Suprapubic skin (tissue), 4 donors: Measurements from ENCODE around the gene ADARB1. TPM values are rescaled to one million over a fixed set of nuclear protein-coding genes. Genes with fewer than 3 reads are reported as not detected.

Experiments
- DNase-seq, 2 donors: peaks; one replicate each; pipeline ENCODE4 v3.0.0-alpha.2; 2019; ENCODE audit warnings: low spot score in 2 of 2
- H3K27ac ChIP-seq: fragments of 200-600 bp; sonication (generic); one replicate; pipeline ENCODE4 v1.5.1; 2019
- H3K27me3 ChIP-seq: fragments of 200-600 bp; sonication (generic); one replicate; pipeline ENCODE4 v1.5.1; 2019
- H3K36me3 ChIP-seq: fragments of 200-600 bp; sonication (generic); one replicate; pipeline ENCODE4 v1.5.1; 2019
- H3K4me1 ChIP-seq: fragments of 200-600 bp; sonication (generic); one replicate; pipeline ENCODE4 v1.5.1; 2019
- H3K4me3 ChIP-seq: fragments of 200-600 bp; sonication (generic); one replicate; pipeline ENCODE4 v1.5.1; 2019; ENCODE audit warnings: mild to moderate bottlenecking
- H3K9me3 ChIP-seq: fragments of 200-600 bp; sonication (generic); one replicate; pipeline ENCODE4 v1.5.1; 2019
- EP300 ChIP-seq: sonication (generic); formaldehyde crosslinking; IDR thresholded peaks from one replicate; pipeline ENCODE4 v1.6.1; 2017; ENCODE audit warnings: antibody characterized with exemption
- POLR2A ChIP-seq, 2 donors: fragments of 450-650 bp; IDR thresholded peaks; one replicate each; pipeline ENCODE4 v1.6.1; 2017; ENCODE audit warnings: antibody characterized with exemption in 2 of 2, mild to moderate bottlenecking in 2 of 2, moderate library complexity in 2 of 2
- POLR2AphosphoS5 ChIP-seq, 3 donors: sonication (generic); formaldehyde crosslinking; IDR thresholded peaks; one replicate each; pipeline ENCODE4 v1.6.1; 2017; ENCODE audit warnings: antibody characterized with exemption in 3 of 3
- WGBS: methylation state at CpG from one replicate; pipeline ENCODE4 v1.1.5; 2018; 5-methylcytosine and 5-hydroxymethylcytosine counted together
- total RNA-seq, 4 donors: library from RNA; depleted of rRNA; stranded (reverse); fragments of >200 nt; gene quantifications; one replicate each; pipeline ENCODE4 v1.1.0, GENCODE V29; 2016
- TF ChIP-seq, protein P1 (sequence below), 2 donors: fragments of 200-600 bp in 1 of 2; fragments of 450-650 bp in 1 of 2; sonication (generic) in 1 of 2; IDR thresholded peaks; one replicate each; pipeline ENCODE4 v1.5.1; 2016 to 2019; ENCODE audit warnings: antibody characterized with exemption in 2 of 2, mild to moderate bottlenecking in 1 of 2, moderate library complexity in 1 of 2

ADARB1 gene
- total RNA-seq, 4 donors from 2014 or later: 13.2 to 23.6 (median 20.3) TPM

GRCh38 chr21:45161038-45161945 lies 86.9 kb downstream of the ADARB1 start:
- 79% methylated on average over 16 of the region's 18 CpGs for WGBS

DNA sequence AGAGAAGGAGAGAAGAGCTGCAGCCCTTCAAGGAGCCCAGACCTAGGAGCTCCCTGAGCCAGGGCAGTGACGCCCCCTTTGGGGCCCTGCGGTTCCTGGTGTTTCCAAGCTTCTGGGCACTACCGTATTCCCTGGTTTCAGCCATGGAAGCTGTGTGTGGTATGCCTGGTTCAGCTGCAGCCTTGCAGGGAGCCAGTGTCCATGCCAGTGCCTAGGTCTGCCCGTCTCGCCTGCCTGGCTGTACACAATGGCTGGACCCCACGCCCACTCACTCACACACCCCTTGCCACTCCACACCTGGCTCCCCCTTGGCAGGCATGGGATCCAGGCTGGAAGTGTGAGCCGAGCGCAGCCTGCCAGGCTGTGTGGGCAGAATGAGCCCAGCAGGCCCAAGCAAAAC lies 87.7 kb downstream of the ADARB1 start:
- Histone ChIP-seq H3K36me3 (no peaks in the 10 kb centered on the region), H3K4me1 (peaks cover 9% of the 10 kb centered on the region), H3K4me3 (no peak overlapping the region), H3K27me3 (no peaks in the 10 kb centered on the region), H3K9me3 (no peaks in the 10 kb centered on the region), H3K27ac (no peak overlapping the region)
- TF ChIP-seq POLR2A (IDR thresholded peaks at IDR 0.05) (no peak), EP300 (no peak), POLR2AphosphoS5 (IDR thresholded peaks at IDR 0.05) (no peak)
- TF ChIP-seq, protein P1, sequence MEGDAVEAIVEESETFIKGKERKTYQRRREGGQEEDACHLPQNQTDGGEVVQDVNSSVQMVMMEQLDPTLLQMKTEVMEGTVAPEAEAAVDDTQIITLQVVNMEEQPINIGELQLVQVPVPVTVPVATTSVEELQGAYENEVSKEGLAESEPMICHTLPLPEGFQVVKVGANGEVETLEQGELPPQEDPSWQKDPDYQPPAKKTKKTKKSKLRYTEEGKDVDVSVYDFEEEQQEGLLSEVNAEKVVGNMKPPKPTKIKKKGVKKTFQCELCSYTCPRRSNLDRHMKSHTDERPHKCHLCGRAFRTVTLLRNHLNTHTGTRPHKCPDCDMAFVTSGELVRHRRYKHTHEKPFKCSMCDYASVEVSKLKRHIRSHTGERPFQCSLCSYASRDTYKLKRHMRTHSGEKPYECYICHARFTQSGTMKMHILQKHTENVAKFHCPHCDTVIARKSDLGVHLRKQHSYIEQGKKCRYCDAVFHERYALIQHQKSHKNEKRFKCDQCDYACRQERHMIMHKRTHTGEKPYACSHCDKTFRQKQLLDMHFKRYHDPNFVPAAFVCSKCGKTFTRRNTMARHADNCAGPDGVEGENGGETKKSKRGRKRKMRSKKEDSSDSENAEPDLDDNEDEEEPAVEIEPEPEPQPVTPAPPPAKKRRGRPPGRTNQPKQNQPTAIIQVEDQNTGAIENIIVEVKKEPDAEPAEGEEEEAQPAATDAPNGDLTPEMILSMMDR (IDR thresholded peaks at IDR 0.05): no peak
- WGBS: 86% methylated on average over 5 of the region's 8 CpGs
- no peak for DNase-seq

More at GRCh38 chr21:45161038-45161945, 86.9 kb downstream of the ADARB1 start:
- DNase-seq: no peak
- no peaks in the 10 kb centered on the region for H3K9me3 ChIP-seq
- H3K4me1 ChIP-seq: peaks cover 5% of the 10 kb centered on the region
- H3K4me3 ChIP-seq: no peak overlapping the region
- H3K27me3 ChIP-seq: no peaks in the 10 kb centered on the region
- no peaks in the 10 kb centered on the region for H3K36me3 ChIP-seq
- H3K27ac ChIP-seq: no peak overlapping the region
- no peak for TF ChIP-seq EP300
- TF ChIP-seq, protein P1 (IDR thresholded peaks at IDR 0.05): no peak
- no peak for TF ChIP-seq POLR2AphosphoS5 (IDR thresholded peaks at IDR 0.05)
- TF ChIP-seq POLR2A (IDR thresholded peaks at IDR 0.05): no peak

DNA sequence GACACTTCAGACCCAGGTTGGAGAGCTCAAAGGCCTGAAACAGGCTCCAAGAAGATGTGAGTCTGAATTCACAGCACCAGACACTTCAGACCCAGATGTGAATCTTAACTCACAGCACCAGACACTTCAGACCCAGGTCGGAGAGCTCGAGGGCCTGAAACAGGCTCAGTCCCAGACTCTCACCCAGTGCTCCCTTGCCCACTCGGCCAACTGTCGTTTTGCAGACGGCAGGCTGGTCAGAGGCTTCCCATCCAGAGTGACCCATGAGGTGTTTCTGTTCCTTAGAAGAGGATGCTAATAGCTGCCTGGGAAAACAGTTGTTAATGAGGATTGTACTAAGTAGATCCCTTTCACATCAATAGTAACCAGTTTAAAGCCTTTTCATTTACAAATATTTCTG lies 88.4 kb downstream of the ADARB1 start:
- H3K9me3 ChIP-seq: no peaks in the 10 kb centered on the region
- H3K4me3 ChIP-seq: no peak overlapping the region
- H3K27ac ChIP-seq: no peak overlapping the region
- no peak for DNase-seq
- no peaks in the 10 kb centered on the region for H3K36me3 ChIP-seq
- peaks cover 15% of the 10 kb centered on the region for H3K4me1 ChIP-seq
- 88% methylated on average over 5 of the region's 5 CpGs for WGBS
- TF ChIP-seq POLR2A (IDR thresholded peaks at IDR 0.05) (no peak), POLR2AphosphoS5 (IDR thresholded peaks at IDR 0.05) (no peak), EP300 (no peak)
- TF ChIP-seq, protein P1 (IDR thresholded peaks at IDR 0.05): no peak
- no peaks in the 10 kb centered on the region for H3K27me3 ChIP-seq

DNA sequence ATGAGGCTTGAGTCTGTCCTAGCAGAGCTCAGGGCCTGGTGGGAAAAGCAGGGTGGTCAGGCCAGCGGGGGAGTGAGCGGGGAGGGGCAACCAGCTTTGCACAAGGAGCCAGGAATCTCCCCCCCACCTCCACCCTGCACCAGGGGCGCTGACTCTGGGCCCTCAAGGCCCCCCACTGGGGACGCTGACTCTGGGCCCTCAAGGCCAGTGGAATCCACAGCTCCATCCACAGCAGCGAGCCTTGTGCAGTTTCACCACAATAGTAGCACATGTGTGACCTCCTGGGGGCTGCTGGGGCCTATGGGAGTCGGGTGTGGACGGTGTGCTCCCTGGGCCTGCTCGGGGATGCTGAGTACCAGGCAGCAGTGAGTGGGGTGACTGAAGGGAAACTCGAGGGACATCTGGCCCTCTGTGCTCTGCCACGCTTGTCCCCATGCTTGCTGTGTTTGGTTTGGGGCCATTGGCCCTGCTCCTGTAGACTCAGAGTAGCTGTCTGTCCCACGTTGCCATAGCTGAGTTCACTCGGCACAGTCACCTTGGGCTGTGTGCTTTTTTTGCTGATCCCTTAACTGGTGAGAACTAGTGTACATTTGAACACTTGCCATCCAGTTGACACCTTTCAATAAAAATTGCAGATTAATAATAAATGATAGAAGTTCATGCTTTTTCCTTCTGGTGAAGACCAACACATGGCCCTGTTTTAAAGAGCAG lies 89.2 kb downstream of the ADARB1 start:
- Histone ChIP-seq H3K9me3 (no peaks in the 10 kb centered on the region), H3K27me3 (no peaks in the 10 kb centered on the region), H3K4me1 (peaks cover 22% of the 10 kb centered on the region), H3K4me3 (no peak overlapping the region), H3K27ac (no peak overlapping the region), H3K36me3 (no peaks in the 10 kb centered on the region)
- WGBS: 76% methylated on average over 3 of the region's 12 CpGs
- peak in 1 of 2 donors; percentile 45 for DNase-seq
- no peak for TF ChIP-seq POLR2AphosphoS5 (IDR thresholded peaks at IDR 0.05)
- no peak for TF ChIP-seq POLR2A (IDR thresholded peaks at IDR 0.05)
- no peak for TF ChIP-seq EP300
- TF ChIP-seq, protein P1 (IDR thresholded peaks at IDR 0.05): no peak

DNA sequence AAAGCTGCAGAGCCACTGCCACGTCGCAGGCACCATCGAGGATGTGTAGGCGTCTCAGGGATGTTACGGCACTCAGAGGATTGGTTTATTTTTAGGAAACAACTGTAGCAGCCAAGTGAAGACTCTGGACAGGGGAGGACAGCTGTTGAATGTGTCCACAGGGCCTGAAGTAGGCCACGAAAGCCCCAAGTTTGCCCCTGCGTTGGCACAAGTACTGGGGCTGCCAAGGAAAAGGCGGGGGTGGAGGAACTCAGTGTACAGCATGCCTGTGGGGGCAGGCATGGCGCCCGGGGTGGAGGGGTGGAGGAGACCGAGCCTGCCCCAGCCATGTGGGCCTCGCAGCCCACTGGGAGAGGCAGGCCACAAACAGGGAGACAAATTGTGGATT lies 89.7 kb downstream of the ADARB1 start:
- Histone ChIP-seq H3K36me3 (no peaks in the 10 kb centered on the region), H3K9me3 (no peaks in the 10 kb centered on the region), H3K27ac (no peak overlapping the region), H3K4me1 (peaks cover 24% of the 10 kb centered on the region), H3K4me3 (no peak overlapping the region), H3K27me3 (no peaks in the 10 kb centered on the region)
- DNase-seq: peak in 1 of 2 donors; percentile 48
- TF ChIP-seq POLR2A (IDR thresholded peaks at IDR 0.05): no peak
- TF ChIP-seq, protein P1 (IDR thresholded peaks at IDR 0.05): no peak
- TF ChIP-seq POLR2AphosphoS5 (IDR thresholded peaks at IDR 0.05): no peak
- TF ChIP-seq EP300: no peak
- WGBS: 69% methylated on average over 12 of the region's 12 CpGs
